K562 (cell line): Measurements from ENCODE around the gene CAPZA1. TPM values are rescaled to one million over a fixed set of nuclear protein-coding genes. Genes with fewer than 3 reads are reported as not detected.

Experiments used
- ATF1 ChIP-seq, 2 experiments: fragments of 450-650 bp in 1 of 2; IDR thresholded peaks; 2 replicates each; pipeline ENCODE4 v1.6.1; 2016; ENCODE audit warnings: missing compliant biosample characterization in 1 of 2, missing genetic modification characterization in 1 of 2
- BRD4 ChIP-seq: fragments of 200-600 bp; sonication (generic); IDR thresholded peaks from 2 replicates; pipeline ENCODE4 v1.6.1; 2017; ENCODE audit warnings: inconsistent platforms
- CAMTA2 ChIP-seq: fragments of 250-450 bp; sonication (Bioruptor Pico); conservative IDR thresholded peaks from 2 replicates; pipeline ENCODE4 v1.5.1; 2022
- CBFA2T2 ChIP-seq: fragments of 450-650 bp; conservative IDR thresholded peaks from 2 replicates; pipeline ENCODE4 v1.6.1; 2017; ENCODE audit warnings: mild to moderate bottlenecking
- CBX5 ChIP-seq: IDR thresholded peaks from 2 replicates; pipeline ENCODE4 v1.6.1; 2014; ENCODE audit warnings: low read depth, borderline replicate concordance
- CHD1 ChIP-seq: fragments of 200-600 bp; sonication (generic); IDR thresholded peaks from one replicate; pipeline ENCODE4 v1.6.1; 2012; ENCODE audit warnings: mild to moderate bottlenecking, moderate library complexity, low read length, inconsistent platforms
- DNMT1 ChIP-seq: fragments of 450-650 bp; IDR thresholded peaks from 2 replicates; pipeline ENCODE4 v1.6.1; 2016; ENCODE audit warnings: antibody characterized with exemption, mild to moderate bottlenecking
- FOXK2 ChIP-seq, 2 experiments: fragments of 450-650 bp; IDR thresholded peaks in 1 of 2; conservative IDR thresholded peaks in 1 of 2; 2 replicates each; pipeline ENCODE4 v1.6.1; 2016; ENCODE audit warnings: low read depth in 2 of 2, mild to moderate bottlenecking in 1 of 2
- HIVEP1 ChIP-seq: fragments of 250-450 bp; sonication (Bioruptor Pico); IDR thresholded peaks from 2 replicates; pipeline ENCODE4 v1.4.0; 2020; ENCODE audit warnings: mild to moderate bottlenecking
- MCM7 ChIP-seq, 2 experiments: fragments of 450-650 bp; IDR thresholded peaks; 2 replicates each; pipeline ENCODE4 v1.6.1; 2016 to 2018
- NCOR1 ChIP-seq: fragments of 450-650 bp; IDR thresholded peaks from 2 replicates; pipeline ENCODE4 v1.6.1; 2016; ENCODE audit warnings: mild to moderate bottlenecking, moderate library complexity
- NRF1 ChIP-seq, 2 experiments: fragments of 450-650 bp; IDR thresholded peaks in 1 of 2; conservative IDR thresholded peaks in 1 of 2; 2 replicates each; pipeline ENCODE4 v1.6.1; 2014; ENCODE audit warnings: mild to moderate bottlenecking in 2 of 2
- POU5F1 ChIP-seq: fragments of 150-350 bp; IDR thresholded peaks from 2 replicates; pipeline ENCODE4 v1.6.1; 2014; ENCODE audit warnings: borderline replicate concordance, low read length, low read depth, mild to moderate bottlenecking; ENCODE audit not compliant: partially characterized antibody
- PRMT5 ChIP-seq: sonication (generic); formaldehyde crosslinking; IDR thresholded peaks from 2 replicates; pipeline ENCODE4 v1.5.0; 2020; ENCODE audit warnings: missing genetic modification reagents
- RFX7 ChIP-seq: fragments of 250-450 bp; sonication (Bioruptor Pico); IDR thresholded peaks from 2 replicates; pipeline ENCODE4 v1.5.1; 2021; ENCODE audit warnings: mild to moderate bottlenecking
- SRF ChIP-seq, 2 experiments: fragments of 250-450, 450-650 bp in 1 of 2; sonication (Bioruptor Pico) in 1 of 2; sonication (generic) in 1 of 2; formaldehyde crosslinking; IDR thresholded peaks; 2 replicates each; pipeline versions ENCODE4 v1.5.0 to v1.5.1; 2020 to 2022; ENCODE audit warnings: mild to moderate bottlenecking in 1 of 2, missing genetic modification reagents in 1 of 2
- ZFP30 ChIP-seq: fragments of 250-450 bp; sonication (Bioruptor Pico); IDR thresholded peaks from 2 replicates; pipeline ENCODE4 v1.8.0; 2022; ENCODE audit warnings: moderate library complexity, mild to moderate bottlenecking, inconsistent platforms, borderline replicate concordance
- ZNF140 ChIP-seq: fragments of 250-450 bp; sonication (Bioruptor Pico); IDR thresholded peaks from 2 replicates; pipeline ENCODE4 v1.8.0; 2021; ENCODE audit warnings: moderate library complexity, mild to moderate bottlenecking, inconsistent platforms
- ZNF174 ChIP-seq: fragments of 250-450 bp; sonication (Bioruptor Pico); IDR thresholded peaks from 2 replicates; pipeline ENCODE4 v1.4.0; 2020; ENCODE audit warnings: mild to moderate bottlenecking
- ZNF316 ChIP-seq: fragments of 450-650 bp; IDR thresholded peaks from 2 replicates; pipeline ENCODE4 v1.6.1; 2016
- ZNF644 ChIP-seq: fragments of 200-800 bp; sonication (Bioruptor generic); IDR thresholded peaks from 2 replicates; pipeline ENCODE4 v1.6.1; 2016; ENCODE audit warnings: low read depth, missing genetic modification characterization, missing compliant biosample characterization
- ZSCAN32 ChIP-seq: fragments of 450-650 bp; formaldehyde crosslinking; IDR thresholded peaks from 2 replicates; pipeline ENCODE4 v1.4.0; 2020; ENCODE audit warnings: mild to moderate bottlenecking, moderate library complexity
- polyA plus RNA-seq, 8 experiments: library from polyadenylated mRNA; depleted of rRNA in 4 of 8; stranded (reverse) in 5 of 8; unstranded in 3 of 8; fragments of >200 nt; fragmentation: Nextera tagmentation in 2 of 8; fragmentation: Illumina TruSeq in 1 of 8; extraction: Ambion mirVana in 2 of 8; extraction: Trizol in 1 of 8; gene quantifications; 2 replicates each; pipeline versions ENCODE4 v1.2.1 to v1.2.3, GENCODE V29; 2011 to 2014; ENCODE audit warnings: inconsistent platforms in 1 of 8, missing spikeins in 1 of 8
- total RNA-seq, 7 experiments: library from RNA; depleted of rRNA in 6 of 7; stranded (reverse); fragments of >200 nt in 6 of 7; fragmentation: Illumina TruSeq in 2 of 7; extraction: Trizol in 2 of 7; gene quantifications; 2 replicates each; pipeline versions ENCODE4 v1.2.1 to v1.2.3, GENCODE V29; 2011 to 2021; ENCODE audit warnings: low replicate concordance in 1 of 7
- TF ChIP-seq, protein P1 (sequence below): fragments of 450-650 bp; IDR thresholded peaks from 2 replicates; pipeline ENCODE4 v1.7.1; 2018; ENCODE audit warnings: mild to moderate bottlenecking, low read depth; ENCODE audit not compliant: partially characterized antibody
- TF ChIP-seq, protein P2 (sequence below): IDR thresholded peaks from 2 replicates; pipeline ENCODE4 v1.6.1; 2014; ENCODE audit warnings: antibody characterized with exemption
- TF ChIP-seq, protein P3 (sequence below): fragments of 250-450 bp; sonication (Bioruptor Pico); IDR thresholded peaks from 2 replicates; pipeline ENCODE4 v1.5.0; 2021

The CAPZA1 gene
- total and polyA plus RNA-seq, 9 of the 15 experiments (the other 6 are each of a cell fraction or from before 2014, with no cell fraction given): 237 to 1,020 (median 306) TPM

DNA sequence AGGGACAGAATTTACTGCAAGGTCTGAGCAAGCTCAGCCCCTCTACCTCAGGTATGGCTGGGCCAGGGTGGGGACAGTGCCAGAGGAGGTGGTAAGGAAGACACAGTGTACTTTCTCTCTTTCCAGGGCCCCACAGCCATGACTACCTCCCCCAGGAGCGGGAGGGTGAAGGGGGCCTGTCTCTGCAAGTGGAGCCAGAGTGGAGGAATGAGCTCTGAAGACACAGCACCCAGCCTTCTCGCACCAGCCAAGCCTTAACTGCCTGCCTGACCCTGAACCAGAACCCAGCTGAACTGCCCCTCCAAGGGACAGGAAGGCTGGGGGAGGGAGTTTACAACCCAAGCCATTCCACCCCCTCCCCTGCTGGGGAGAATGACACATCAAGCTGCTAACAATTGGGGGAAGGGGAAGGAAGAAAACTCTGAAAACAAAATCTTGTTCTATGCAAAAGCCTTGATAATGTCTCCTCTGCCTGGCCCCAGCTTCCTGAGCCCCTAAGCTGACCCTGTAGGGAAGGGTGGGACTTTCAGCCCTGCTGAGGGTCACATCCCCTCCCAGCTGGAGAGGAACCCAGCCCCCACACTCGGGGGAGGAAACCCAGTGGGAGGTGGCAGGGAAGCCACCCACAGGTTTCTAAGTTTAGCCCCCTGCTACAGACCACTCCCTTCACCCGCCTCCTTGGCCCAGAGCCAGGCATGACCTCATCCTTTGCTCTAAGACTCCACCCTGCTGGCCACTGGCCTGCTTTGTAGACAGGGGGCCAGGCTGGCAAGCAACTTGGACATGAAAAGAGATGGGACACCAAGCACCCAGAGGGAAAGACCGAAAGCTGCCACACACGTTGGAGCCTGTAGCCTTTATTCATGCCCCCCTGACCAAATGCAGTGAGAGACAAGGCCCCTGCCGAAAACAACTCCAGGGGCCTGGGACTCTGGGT is 80.9 kb downstream of the CAPZA1 start (continued):
- TF ChIP-seq, protein P1, sequence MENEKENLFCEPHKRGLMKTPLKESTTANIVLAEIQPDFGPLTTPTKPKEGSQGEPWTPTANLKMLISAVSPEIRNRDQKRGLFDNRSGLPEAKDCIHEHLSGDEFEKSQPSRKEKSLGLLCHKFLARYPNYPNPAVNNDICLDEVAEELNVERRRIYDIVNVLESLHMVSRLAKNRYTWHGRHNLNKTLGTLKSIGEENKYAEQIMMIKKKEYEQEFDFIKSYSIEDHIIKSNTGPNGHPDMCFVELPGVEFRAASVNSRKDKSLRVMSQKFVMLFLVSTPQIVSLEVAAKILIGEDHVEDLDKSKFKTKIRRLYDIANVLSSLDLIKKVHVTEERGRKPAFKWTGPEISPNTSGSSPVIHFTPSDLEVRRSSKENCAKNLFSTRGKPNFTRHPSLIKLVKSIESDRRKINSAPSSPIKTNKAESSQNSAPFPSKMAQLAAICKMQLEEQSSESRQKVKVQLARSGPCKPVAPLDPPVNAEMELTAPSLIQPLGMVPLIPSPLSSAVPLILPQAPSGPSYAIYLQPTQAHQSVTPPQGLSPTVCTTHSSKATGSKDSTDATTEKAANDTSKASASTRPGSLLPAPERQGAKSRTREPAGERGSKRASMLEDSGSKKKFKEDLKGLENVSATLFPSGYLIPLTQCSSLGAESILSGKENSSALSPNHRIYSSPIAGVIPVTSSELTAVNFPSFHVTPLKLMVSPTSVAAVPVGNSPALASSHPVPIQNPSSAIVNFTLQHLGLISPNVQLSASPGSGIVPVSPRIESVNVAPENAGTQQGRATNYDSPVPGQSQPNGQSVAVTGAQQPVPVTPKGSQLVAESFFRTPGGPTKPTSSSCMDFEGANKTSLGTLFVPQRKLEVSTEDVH: no peak
- peak; percentile 76 for TF ChIP-seq ZNF316
- no peak for TF ChIP-seq CBX5
- peak; percentile 96; the same call in 1 of the 2 replicates for TF ChIP-seq BRD4
- no peak for TF ChIP-seq PRMT5 (CRISPR knock-in tag)
- TF ChIP-seq ZNF140: no peak
- no peak for TF ChIP-seq CAMTA2 (CRISPR knock-in tag)
- TF ChIP-seq NRF1 (conservative IDR thresholded peaks at IDR 0.05 in 1 of 2, IDR thresholded peaks at IDR 0.05 in 1 of 2): peak; percentile 25 to 44; a peak in 3 of 4 replicates
- TF ChIP-seq HIVEP1 (CRISPR knock-in tag): 0 out of 2 replicates have a peak, but pooled peaks have one; percentile 46
- TF ChIP-seq ZSCAN32 (CRISPR knock-in tag): peak; percentile 58; the same call in 1 of the 2 replicates
- TF ChIP-seq ATF1 (CRISPR knock-in tag; IDR thresholded peaks at IDR 0.05): no peak
- peak; percentile 88 for TF ChIP-seq ATF1 (tag; IDR thresholded peaks at IDR 0.05)
- TF ChIP-seq, protein P2, sequence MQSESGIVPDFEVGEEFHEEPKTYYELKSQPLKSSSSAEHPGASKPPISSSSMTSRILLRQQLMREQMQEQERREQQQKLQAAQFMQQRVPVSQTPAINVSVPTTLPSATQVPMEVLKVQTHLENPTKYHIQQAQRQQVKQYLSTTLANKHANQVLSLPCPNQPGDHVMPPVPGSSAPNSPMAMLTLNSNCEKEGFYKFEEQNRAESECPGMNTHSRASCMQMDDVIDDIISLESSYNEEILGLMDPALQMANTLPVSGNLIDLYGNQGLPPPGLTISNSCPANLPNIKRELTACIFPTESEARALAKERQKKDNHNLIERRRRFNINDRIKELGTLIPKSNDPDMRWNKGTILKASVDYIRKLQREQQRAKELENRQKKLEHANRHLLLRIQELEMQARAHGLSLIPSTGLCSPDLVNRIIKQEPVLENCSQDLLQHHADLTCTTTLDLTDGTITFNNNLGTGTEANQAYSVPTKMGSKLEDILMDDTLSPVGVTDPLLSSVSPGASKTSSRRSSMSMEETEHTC: no peak; the same call in 1 of the 2 replicates
- no peak for TF ChIP-seq ZFP30 (CRISPR knock-in tag)
- TF ChIP-seq RFX7 (CRISPR knock-in tag): no peak
- peak; percentile 59 for TF ChIP-seq CBFA2T2
- TF ChIP-seq, protein P3, sequence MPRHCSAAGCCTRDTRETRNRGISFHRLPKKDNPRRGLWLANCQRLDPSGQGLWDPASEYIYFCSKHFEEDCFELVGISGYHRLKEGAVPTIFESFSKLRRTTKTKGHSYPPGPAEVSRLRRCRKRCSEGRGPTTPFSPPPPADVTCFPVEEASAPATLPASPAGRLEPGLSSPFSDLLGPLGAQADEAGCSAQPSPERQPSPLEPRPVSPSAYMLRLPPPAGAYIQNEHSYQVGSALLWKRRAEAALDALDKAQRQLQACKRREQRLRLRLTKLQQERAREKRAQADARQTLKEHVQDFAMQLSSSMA (CRISPR knock-in tag): no peak
- TF ChIP-seq ZNF644 (tag): no peak
- TF ChIP-seq POU5F1: no peak
- no peak for TF ChIP-seq ZNF174 (CRISPR knock-in tag)
- no peak for TF ChIP-seq CHD1
- peak; percentile 95 for TF ChIP-seq NCOR1
- TF ChIP-seq SRF (CRISPR knock-in tag; IDR thresholded peaks at IDR 0.05): peak in 1 of 2 experiments; percentile 72; a peak in 2 of 4 replicates
- TF ChIP-seq DNMT1: no peak
- TF ChIP-seq MCM7 (IDR thresholded peaks at IDR 0.05): no peak
- TF ChIP-seq FOXK2 (conservative IDR thresholded peaks at IDR 0.05 in 1 of 2, IDR thresholded peaks at IDR 0.05 in 1 of 2; ENCODE audit: low read depth in 2 of 2): peak; percentile 85 to 87
